ENCODE data around the gene COG6.

DNA sequence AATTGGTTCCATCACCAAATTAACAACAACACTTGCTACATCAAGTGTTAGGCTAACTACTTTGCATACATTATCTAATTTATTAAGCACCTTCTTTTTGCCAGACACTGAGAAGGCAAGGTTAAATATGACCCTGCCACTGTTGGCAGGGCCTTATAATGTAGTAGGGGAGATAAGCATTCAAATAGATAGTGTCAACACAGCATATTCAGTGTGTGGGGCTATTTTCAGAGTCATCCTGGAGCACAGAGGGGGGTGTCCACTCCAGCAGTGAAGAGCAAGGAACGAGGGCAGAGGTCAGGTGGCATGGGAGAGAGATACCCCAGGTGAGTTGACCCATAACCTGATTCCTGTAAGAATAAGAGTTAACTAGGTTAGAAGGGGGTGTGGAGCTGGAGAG is 121.6 kb downstream of the COG6 start:
- TF ChIP-seq, protein P1, sequence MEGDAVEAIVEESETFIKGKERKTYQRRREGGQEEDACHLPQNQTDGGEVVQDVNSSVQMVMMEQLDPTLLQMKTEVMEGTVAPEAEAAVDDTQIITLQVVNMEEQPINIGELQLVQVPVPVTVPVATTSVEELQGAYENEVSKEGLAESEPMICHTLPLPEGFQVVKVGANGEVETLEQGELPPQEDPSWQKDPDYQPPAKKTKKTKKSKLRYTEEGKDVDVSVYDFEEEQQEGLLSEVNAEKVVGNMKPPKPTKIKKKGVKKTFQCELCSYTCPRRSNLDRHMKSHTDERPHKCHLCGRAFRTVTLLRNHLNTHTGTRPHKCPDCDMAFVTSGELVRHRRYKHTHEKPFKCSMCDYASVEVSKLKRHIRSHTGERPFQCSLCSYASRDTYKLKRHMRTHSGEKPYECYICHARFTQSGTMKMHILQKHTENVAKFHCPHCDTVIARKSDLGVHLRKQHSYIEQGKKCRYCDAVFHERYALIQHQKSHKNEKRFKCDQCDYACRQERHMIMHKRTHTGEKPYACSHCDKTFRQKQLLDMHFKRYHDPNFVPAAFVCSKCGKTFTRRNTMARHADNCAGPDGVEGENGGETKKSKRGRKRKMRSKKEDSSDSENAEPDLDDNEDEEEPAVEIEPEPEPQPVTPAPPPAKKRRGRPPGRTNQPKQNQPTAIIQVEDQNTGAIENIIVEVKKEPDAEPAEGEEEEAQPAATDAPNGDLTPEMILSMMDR (IDR thresholded peaks at IDR 0.05; ENCODE audit: low read depth, low read length, missing input control) = no peak
- TF ChIP-seq SP1 (IDR thresholded peaks at IDR 0.05) (no peak), TAF1 (conservative IDR thresholded peaks at IDR 0.05) (no peak), RAD21 (IDR thresholded peaks at IDR 0.05) (no peak), GABPA (IDR thresholded peaks at IDR 0.05 in 1 of 2, conservative IDR thresholded peaks at IDR 0.05 in 1 of 2) (no peak), FOXA1 (IDR thresholded peaks at IDR 0.05) (no peak), YY1 (IDR thresholded peaks at IDR 0.05) (no peak), JUND (IDR thresholded peaks at IDR 0.05) (no peak)
- TF ChIP-seq, protein P2, sequence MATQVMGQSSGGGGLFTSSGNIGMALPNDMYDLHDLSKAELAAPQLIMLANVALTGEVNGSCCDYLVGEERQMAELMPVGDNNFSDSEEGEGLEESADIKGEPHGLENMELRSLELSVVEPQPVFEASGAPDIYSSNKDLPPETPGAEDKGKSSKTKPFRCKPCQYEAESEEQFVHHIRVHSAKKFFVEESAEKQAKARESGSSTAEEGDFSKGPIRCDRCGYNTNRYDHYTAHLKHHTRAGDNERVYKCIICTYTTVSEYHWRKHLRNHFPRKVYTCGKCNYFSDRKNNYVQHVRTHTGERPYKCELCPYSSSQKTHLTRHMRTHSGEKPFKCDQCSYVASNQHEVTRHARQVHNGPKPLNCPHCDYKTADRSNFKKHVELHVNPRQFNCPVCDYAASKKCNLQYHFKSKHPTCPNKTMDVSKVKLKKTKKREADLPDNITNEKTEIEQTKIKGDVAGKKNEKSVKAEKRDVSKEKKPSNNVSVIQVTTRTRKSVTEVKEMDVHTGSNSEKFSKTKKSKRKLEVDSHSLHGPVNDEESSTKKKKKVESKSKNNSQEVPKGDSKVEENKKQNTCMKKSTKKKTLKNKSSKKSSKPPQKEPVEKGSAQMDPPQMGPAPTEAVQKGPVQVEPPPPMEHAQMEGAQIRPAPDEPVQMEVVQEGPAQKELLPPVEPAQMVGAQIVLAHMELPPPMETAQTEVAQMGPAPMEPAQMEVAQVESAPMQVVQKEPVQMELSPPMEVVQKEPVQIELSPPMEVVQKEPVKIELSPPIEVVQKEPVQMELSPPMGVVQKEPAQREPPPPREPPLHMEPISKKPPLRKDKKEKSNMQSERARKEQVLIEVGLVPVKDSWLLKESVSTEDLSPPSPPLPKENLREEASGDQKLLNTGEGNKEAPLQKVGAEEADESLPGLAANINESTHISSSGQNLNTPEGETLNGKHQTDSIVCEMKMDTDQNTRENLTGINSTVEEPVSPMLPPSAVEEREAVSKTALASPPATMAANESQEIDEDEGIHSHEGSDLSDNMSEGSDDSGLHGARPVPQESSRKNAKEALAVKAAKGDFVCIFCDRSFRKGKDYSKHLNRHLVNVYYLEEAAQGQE (IDR thresholded peaks at IDR 0.05) = no peak
- TF ChIP-seq, protein P3, sequence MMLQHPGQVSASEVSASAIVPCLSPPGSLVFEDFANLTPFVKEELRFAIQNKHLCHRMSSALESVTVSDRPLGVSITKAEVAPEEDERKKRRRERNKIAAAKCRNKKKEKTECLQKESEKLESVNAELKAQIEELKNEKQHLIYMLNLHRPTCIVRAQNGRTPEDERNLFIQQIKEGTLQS (IDR thresholded peaks at IDR 0.05) = no peak
- TF ChIP-seq, protein P4, sequence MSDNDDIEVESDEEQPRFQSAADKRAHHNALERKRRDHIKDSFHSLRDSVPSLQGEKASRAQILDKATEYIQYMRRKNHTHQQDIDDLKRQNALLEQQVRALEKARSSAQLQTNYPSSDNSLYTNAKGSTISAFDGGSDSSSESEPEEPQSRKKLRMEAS (IDR thresholded peaks at IDR 0.05) = no peak
- TF ChIP-seq, protein P5, sequence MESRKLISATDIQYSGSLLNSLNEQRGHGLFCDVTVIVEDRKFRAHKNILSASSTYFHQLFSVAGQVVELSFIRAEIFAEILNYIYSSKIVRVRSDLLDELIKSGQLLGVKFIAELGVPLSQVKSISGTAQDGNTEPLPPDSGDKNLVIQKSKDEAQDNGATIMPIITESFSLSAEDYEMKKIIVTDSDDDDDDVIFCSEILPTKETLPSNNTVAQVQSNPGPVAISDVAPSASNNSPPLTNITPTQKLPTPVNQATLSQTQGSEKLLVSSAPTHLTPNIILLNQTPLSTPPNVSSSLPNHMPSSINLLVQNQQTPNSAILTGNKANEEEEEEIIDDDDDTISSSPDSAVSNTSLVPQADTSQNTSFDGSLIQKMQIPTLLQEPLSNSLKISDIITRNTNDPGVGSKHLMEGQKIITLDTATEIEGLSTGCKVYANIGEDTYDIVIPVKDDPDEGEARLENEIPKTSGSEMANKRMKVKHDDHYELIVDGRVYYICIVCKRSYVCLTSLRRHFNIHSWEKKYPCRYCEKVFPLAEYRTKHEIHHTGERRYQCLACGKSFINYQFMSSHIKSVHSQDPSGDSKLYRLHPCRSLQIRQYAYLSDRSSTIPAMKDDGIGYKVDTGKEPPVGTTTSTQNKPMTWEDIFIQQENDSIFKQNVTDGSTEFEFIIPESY (IDR thresholded peaks at IDR 0.05) = no peak

Data from liver (tissue), 3 donors.